HG02981 (cell line): ENCODE results near the gene DIABLO.
"Not testable (repeated sequence)": the region's sequence is repeated elsewhere in the genome, so short reads cannot be mapped to it uniquely, and the experiment has no call there.

Experiments used
- ATAC-seq: cut with Tn5 transposase; IDR thresholded peaks from one replicate; pipeline ENCODE4 v1.9.1; 2021; ENCODE audit warnings: mild to moderate bottlenecking, moderate library complexity; ENCODE audit not compliant: unreplicated experiment

The DIABLO gene

GRCh38 chr12:122225683-122226365 lies at the start of gene DIABLO:
DIABLO (minus strand) TSS chr12:122226052; CDS start chr12:122226014, 38 bp downstream.
- peak; percentile 90 for ATAC-seq

- ATAC-seq: no peak
Observed at GRCh38 chr12:122275459-122275858, 49.6 kb upstream of the DIABLO start.

- peak; percentile 76 for ATAC-seq
Observed at GRCh38 chr12:122266230-122266901, 40.5 kb upstream of the DIABLO start, which contains the start of gene VPS33A. VPS33A (minus strand) TSS chr12:122266494; CDS start chr12:122266408, 86 bp downstream.

- peak; percentile 21 for ATAC-seq
Observed at GRCh38 chr12:122265886-122266229, 40.0 kb upstream of the DIABLO start.

- ATAC-seq: no peak
Observed at GRCh38 chr12:122265476-122265875, 39.6 kb upstream of the DIABLO start.

- ATAC-seq: not testable (repeated sequence)
Observed at GRCh38 chr12:122260735-122261134, 34.9 kb upstream of the DIABLO start.

- ATAC-seq: not testable (repeated sequence)
Observed at GRCh38 chr12:122258939-122259338, 33.1 kb upstream of the DIABLO start.

GRCh38 chr12:122258462-122258861 lies 32.6 kb upstream of the DIABLO start:
- not testable (repeated sequence) for ATAC-seq

- ATAC-seq: no peak
Observed at GRCh38 chr12:122250536-122250935, 24.7 kb upstream of the DIABLO start.

GRCh38 chr12:122250047-122250446 lies 24.2 kb upstream of the DIABLO start:
- ATAC-seq: no peak

GRCh38 chr12:122245553-122245952 lies 19.7 kb upstream of the DIABLO start:
- ATAC-seq: no peak

GRCh38 chr12:122244565-122245371 lies 18.9 kb upstream of the DIABLO start:
- no peak for ATAC-seq

- no peak for ATAC-seq
Observed at GRCh38 chr12:122243965-122244364, 18.1 kb upstream of the DIABLO start.

- ATAC-seq: no peak
Observed at GRCh38 chr12:122238861-122239260, 13.0 kb upstream of the DIABLO start.

- ATAC-seq: no peak
Observed at GRCh38 chr12:122235741-122236140, 9.9 kb upstream of the DIABLO start.

GRCh38 chr12:122232691-122233090 lies 6.8 kb upstream of the DIABLO start:
- ATAC-seq: no peak

- no peak for ATAC-seq
Observed at GRCh38 chr12:122230798-122231197, 4.9 kb upstream of the DIABLO start.

- ATAC-seq: no peak
Observed at GRCh38 chr12:122228092-122228491, 2.2 kb upstream of the DIABLO start.

GRCh38 chr12:122227341-122227740 lies 1.5 kb upstream of the DIABLO start:
- ATAC-seq: no peak

GRCh38 chr12:122226366-122227125 lies 694 bp upstream of the DIABLO start:
- no peak for ATAC-seq

- no peak for ATAC-seq
Observed at GRCh38 chr12:122216445-122216844, 9.4 kb downstream of the DIABLO start.
